Epithelial cell of esophagus (primary cell): ENCODE measurements around the gene DROSHA.

Experiments
- DNase-seq: peaks from one replicate; pipeline ENCODE4 v3.0.0; 2010; ENCODE audit warnings: low read depth
- H3K4me3 ChIP-seq: 2 replicates; pipeline ENCODE4 v1.5.1; 2011; ENCODE audit warnings: mild to moderate bottlenecking, low read length, control low read depth
- TF ChIP-seq, protein P1 (sequence below): IDR thresholded peaks from 2 replicates; pipeline ENCODE4 v1.5.1; 2011; ENCODE audit warnings: low read depth, mild to moderate bottlenecking, low read length, control low read depth, inconsistent platforms; ENCODE audit not compliant: insufficient read depth; ENCODE audit errors: missing control alignments

DROSHA gene

DNA sequence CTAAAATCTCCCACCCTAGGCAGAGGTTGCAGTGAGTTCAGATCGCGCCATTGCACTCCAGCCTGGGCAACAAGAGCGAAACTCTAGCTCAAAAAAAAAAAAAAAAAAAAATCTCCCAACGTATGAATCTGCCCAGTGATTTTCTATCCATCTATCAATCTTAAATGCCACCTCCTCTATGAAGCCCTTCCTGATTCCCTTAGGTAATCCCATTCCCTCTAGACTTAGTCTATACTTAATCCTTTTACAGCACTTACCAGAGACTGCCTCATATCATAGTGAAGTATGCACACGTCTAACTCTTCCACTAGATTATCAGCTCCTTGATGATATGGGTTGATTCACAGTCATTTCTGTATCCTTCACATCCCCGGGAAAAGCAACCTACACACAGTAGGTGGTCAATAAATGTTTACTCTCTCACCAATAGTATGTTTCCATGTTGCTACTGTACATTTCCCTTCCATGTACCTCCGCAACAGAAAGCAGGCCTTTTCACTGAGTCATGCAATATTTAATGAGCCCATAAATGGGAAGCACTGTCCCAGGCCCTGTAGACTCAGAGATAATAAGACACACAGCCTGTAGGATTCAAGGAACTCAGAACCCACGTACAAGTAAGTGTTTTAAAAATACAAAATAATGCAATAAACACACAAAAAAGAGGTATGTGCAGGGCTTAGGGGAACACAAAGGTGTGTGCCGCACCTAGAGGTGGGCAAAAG, 1.2 kb downstream of the DROSHA start:
- peak overlapping the region; percentile 98 for H3K4me3 ChIP-seq
- peak; percentile 27 for DNase-seq
- TF ChIP-seq, protein P1, sequence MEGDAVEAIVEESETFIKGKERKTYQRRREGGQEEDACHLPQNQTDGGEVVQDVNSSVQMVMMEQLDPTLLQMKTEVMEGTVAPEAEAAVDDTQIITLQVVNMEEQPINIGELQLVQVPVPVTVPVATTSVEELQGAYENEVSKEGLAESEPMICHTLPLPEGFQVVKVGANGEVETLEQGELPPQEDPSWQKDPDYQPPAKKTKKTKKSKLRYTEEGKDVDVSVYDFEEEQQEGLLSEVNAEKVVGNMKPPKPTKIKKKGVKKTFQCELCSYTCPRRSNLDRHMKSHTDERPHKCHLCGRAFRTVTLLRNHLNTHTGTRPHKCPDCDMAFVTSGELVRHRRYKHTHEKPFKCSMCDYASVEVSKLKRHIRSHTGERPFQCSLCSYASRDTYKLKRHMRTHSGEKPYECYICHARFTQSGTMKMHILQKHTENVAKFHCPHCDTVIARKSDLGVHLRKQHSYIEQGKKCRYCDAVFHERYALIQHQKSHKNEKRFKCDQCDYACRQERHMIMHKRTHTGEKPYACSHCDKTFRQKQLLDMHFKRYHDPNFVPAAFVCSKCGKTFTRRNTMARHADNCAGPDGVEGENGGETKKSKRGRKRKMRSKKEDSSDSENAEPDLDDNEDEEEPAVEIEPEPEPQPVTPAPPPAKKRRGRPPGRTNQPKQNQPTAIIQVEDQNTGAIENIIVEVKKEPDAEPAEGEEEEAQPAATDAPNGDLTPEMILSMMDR: no peak

DNA sequence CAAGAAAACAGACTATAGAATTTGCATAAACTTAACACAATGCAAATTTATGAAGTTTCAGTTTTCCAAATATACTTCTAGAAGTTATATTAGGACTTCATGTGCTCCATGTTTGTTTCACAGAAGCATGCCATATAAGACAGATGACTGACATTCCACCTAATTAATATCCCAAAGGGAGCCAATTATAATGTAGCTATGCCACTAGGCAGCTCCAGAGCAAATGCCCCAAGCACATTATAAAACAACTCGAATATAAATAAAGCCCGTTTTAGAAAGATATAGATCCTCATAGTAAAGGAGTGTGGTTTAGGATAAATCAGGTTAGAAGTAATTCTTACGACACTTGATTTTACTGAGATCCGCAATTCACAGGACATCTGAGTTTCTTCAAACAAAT, 8.9 kb downstream of the DROSHA start:
- TF ChIP-seq, protein P1: no peak
- DNase-seq: no peak
- H3K4me3 ChIP-seq: no peak overlapping the region

DNA sequence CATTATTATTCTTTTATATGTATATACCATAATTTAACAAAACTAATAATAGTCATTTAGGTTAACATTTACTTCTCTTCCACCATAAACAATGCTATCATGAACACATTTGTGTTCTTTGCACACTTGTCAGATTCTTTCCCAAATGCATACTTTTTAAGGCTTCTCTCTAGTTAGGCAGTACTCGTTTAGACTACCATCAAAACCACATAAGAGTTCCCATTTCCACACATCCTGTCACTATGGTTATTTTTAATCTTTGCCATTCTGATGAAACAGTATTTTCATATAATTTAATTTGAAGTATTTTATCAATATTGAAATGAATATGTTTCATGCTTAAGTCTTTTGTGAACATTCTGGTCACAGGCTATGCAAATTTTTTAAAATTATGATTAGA, 15.1 kb downstream of the DROSHA start:
- no peak for DNase-seq
- TF ChIP-seq, protein P1: no peak
- H3K4me3 ChIP-seq: no peak overlapping the region

GRCh38 chr5:31511305-31511704, 20.6 kb downstream of the DROSHA start:
- DNase-seq: no peak
- TF ChIP-seq, protein P1: no peak
- H3K4me3 ChIP-seq: no peak overlapping the region

DNA sequence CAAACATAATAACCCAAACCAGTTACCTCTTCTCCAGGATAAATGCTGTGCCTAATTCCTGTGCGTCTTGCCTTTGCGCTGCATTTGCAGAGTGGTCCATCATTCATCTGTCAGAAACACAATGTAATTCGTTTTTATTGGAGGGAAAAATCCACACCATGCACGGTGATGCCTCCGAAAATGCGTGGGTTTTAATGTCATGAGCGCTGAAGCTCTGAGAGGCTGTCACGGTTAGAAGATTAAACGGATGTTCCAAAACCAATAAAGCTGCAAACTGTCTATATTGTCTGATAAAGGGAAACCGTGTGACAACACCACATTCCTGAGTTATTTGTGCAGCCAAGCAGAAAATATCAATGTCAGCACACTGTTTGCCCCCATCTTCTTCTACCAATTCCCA, 27.4 kb downstream of the DROSHA start:
- no peak overlapping the region for H3K4me3 ChIP-seq
- TF ChIP-seq, protein P1: no peak
- DNase-seq: no peak

GRCh38 chr5:31502506-31502905, 29.4 kb downstream of the DROSHA start:
- no peak overlapping the region for H3K4me3 ChIP-seq
- no peak for DNase-seq
- TF ChIP-seq, protein P1: no peak

DNA sequence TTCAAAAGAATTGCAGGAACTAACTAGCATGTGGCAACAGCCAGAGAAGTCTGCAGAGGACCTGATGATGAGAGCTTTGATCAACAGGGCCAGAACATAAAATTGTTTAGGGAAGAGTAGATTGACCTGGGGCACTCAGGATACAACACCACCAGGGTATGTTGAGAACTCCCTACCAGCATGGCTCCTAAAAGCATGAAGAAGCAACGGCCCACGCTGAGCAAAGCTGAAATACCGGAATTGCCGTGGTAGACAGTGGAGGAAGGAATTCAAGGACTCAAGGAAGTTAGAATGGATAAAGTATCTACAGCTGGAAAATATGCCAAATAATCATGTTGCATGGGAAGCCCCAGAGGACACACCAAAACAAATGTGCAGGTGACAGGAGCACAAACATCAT, 31.6 kb downstream of the DROSHA start:
- TF ChIP-seq, protein P1: no peak
- DNase-seq: no peak
- H3K4me3 ChIP-seq: no peak overlapping the region
